TTC549 (cell line): Measurements from ENCODE around the gene LIPT2.

ENCODE experiments used
- FAIRE-seq: peaks from 2 replicates; lab custom pipeline; 2012; peaks lifted over from hg19 to GRCh38; lab: Jason Lieb, UNC

The LIPT2 gene

DNA sequence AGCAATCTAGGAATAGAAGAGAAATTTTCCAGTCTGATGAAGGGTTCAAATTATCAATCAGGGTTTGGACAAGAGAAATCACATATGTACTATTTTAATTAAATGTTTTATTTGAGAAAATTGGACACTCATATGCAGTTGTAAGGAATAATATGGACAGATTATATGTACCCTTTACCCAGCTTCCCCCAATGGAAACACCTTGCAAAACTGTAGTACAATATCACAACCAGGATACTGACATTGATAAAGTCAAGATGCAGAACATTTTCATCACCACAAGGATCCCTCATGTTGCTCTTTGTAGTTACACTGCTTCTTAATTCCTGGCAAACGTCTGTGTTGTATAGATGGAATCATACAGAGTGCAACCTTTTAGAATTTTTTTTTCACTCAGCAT lies 1.4 kb upstream of the LIPT2 start:
- no peak for FAIRE-seq

DNA sequence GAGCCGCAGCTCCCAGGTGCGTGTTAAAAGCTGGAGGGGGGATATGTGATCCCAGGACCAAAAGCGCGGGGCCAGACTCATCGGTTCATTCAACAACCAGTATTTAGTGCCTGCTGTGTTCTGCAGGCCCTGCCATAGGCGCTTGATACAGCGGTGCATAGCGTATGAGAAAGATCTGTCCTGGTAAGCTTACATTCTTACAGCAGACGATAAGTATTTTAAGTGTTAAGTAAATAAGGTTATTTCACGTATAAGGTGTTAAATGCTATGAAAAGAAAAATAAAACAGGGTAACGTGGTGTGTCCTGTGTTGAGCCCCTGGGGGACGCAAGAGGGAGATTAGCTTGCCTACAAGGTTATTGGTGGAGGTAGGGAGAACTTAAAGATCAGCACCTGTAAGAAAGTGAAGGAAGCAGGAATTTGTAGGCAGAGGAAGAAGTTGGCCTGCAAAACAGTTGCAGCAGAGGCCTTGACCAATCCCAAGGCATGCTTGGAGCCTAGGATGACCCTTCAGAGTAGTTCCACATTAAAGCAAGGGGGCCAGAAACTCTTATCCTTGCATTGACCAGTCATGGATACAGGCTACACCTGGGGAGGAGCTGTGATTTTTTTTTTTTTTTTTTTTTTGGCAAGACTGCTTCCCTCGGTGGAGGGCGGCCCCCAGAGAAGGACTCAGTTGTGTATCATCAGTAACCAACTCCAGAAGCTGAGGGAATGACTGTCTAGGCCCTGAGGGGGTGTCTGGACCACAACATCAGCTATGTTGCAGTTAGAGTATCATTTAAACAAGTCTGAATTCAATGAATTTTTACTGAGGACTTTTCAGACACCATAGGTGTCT lies 487 bp upstream of the LIPT2 start:
- no peak for FAIRE-seq

DNA sequence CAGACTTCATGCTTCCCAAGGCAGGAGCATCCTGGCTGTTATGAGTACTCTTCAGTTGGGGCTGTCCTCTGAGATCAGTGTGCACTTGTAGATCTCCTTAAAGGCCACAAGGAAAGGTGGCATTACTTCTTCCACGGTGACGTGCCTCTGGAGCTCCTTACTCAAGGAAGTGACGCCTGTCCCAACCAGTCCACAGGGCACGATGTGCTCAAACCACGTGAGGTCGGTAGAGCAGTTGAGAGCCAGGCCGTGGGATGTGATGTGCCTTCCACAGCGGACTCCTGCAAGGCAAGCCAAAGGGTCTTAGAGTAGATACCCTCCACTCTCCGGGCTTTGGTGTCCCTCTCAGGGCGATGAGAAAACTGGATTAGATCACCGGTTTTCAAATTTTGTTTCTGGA lies 1.4 kb downstream of the LIPT2 start:
- no peak for FAIRE-seq

DNA sequence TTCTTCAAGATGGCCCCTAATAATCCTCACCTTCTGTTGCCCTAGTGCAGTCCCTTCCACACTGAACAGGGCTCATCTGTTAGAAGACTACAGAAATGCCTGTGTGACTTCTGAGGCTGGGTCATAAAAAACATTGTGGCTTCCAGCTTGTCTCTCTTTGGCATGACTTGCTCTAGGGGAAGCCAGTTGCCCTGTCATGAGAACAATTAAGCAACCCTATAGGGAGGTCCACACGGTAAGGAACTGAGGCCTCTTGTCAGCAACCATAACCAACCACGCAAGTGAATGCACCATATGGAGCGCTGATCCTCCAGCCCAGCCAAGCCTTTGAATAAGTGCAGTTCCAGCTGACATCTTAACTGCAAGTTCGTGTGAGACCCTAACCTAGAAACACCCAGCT lies 2.6 kb downstream of the LIPT2 start:
- no peak for FAIRE-seq

DNA sequence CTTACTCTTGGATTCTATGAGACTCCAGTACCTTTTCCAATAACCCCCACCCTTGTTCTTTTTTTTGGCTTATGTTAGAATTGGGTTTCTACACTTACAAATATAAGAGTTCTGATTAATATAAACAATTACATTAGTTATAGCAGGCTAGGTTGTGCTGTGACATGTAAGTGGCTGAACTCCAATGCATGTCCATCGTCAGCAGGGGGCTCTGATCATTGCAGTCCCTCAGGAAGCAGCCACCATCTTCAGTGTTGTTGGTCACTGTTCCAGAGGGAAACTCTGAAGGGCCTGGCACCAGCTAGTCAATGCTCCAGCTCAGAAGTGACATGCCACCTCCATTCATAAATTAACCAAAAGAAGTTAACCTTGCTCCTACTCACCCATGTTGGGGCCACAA lies 5.6 kb downstream of the LIPT2 start:
- FAIRE-seq: no peak

- FAIRE-seq: no peak
Measured at GRCh38 chr11:74485868-74486267, 7.7 kb downstream of the LIPT2 start.

DNA sequence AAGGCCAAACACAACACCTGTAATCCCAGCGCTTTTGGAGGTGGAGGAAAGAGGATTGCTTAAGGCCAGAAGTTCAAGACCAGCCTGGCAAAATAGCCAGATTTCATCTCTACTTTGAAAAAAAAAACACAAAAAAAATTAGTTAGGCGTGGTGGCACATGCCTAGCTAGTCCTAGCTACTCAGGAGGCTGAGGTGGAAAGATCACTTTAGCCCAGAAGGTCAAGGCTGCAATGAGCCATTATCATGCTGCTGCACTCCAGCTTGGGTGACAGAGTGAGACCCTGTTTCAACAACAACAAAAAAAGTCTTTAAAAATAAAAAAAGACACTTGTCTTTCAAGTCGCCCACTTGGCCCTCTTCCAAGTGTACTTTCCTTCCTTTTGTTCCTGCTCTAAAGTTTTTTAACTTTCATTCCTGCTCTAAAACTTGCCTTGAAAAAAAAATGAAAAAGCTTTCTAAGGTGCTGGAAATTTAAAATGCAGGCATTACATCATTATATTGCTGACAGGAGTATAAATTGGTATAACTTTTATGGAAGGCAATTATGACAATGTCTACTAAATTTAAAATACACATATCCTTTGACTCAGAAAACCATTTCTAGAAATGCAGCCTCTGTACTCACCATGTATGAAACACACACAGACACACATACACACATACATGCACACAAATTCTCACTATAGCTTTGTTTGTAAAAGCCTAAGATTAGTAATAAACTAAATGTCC lies 12.7 kb downstream of the LIPT2 start:
- FAIRE-seq: no peak

- no peak for FAIRE-seq
Measured at GRCh38 chr11:74479732-74480123, 13.8 kb downstream of the LIPT2 start.

DNA sequence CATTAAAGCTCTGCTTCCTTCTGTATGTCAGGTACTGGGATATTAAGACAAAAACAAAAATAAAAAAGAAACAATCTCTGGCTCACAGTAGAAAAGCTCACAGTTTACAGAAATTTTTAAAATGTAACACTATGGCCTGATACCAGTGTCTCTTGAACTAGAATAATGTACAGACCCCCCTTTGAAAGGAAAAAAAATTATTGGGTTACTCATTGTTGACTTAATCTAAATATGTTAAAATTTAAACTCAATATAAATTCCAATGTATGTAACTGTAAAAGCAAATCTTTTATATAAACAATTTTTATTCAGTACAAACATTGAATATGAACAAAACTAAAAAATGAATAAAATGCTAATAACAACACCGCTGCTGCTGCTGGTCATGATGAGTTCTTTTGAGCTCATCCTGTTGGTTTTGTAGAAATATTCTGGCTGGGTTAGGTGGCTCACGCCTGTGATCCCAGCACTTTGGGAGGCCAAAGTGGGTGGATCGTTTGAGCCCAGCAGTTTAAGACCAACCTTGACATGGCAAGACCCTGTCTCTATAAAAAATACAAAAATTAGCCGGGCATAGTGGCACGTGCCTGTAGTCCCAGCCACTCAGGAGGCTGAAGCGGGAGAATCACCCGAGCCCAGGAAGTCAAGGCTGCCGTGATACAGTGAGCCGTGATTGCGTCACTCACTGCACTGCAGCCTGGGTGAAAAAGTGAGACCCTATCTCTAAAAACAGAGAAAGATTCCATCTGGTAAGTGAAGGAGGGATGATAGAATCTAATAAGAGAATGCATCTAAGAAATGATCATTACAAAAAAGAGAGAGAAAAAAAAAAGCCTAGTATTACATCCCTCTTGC lies 14.4 kb downstream of the LIPT2 start:
- FAIRE-seq: no peak

- FAIRE-seq: no peak
Measured at GRCh38 chr11:74476536-74476935, 17.0 kb downstream of the LIPT2 start.

DNA sequence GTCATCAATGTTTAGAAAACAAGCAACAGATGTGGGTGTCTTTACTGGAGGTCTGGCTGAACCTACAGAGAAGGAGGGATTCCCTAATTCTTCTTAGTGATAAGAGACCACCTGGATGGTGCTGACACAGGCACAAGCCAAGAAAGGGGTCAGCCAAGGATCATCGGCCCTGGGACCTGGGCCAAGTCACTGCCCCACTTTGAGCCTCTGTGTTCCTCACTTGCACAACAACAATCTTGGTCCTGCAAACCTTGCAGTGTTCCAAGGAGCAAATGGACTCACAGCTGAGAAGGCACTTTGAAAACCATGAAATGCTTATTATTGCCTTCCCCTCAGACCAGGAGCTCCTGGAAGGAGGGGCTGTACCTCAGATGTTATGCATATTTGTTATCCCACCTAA lies 19.2 kb downstream of the LIPT2 start:
- no peak for FAIRE-seq

DNA sequence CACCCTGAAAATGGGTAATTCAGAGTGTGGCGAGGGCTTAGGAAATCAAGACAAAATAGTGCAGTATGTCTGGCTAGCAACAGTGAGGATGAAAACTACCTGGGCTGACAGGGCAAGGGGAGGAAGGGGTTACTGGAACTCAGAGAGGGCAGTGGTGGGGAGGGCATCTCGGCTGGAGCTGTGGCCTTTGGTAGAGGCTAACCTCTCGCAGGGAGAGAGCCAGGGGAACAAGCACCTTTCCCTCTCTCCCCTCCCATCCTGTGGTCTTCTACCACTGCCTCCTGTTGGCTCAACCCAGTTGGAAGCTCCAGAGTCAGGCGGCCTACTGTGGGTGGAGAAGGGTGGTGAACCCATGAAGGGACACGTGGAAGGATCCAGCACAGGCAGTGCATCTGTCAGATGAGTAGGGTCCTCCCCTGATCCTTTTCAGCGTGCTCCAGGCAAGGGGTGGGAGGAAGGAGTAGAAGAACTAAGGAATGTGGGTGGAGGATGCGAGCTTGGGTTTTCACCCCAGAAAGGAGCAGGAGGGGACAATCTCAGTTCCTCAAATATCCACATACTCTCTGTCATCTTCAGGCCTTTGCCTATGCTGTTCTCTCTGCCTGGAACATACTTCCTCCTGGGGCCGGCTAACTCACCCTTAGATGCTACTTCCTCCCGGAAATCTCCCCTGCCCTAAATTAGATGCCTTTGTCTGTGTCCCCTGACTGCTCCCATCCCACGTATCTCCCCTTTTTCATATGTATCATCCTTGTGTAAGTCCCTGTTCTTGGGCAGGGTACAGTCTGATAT lies 19.9 kb downstream of the LIPT2 start:
- no peak for FAIRE-seq

- FAIRE-seq: no peak
Measured at GRCh38 chr11:74471668-74472429, 21.7 kb downstream of the LIPT2 start.

DNA sequence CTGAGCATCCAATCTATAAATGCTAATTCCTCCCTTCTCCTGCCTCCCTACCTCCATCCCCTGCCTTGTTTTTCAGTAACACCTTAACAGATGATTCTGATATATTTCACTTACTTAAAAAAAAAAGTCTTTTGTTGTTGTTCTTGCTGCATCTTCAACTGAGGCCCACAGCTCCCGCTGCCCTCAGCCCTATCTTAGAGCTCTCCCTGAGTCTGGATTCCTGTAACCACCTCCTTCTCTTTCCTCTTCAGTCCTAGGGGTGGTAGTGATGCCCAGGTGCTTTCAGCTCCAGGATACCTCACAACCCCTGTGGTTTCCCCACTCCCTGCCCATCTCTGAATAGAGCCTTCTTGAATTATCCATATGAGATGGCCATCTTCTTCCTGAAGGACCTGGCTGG lies 22.5 kb downstream of the LIPT2 start:
- FAIRE-seq: no peak

DNA sequence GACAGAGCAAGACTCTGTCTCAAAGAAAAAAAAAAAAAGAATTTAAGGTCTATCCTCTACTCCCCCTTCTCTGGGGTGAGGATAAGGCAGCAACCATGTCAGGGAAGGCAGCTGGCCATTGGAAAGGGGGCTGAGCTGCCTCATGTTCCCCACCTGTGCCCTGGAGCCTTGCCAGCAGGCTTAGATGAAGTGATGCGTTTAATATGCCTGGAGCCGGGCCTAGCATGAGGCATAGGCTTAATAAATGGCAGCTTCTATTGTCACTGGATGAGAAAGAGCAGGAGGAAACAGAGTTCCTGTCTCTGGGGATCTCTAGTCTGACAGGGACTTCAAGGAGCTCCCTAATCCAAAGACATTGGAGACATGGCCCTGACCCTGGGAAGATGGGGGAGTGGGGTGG lies 23.0 kb downstream of the LIPT2 start:
- FAIRE-seq: no peak

GRCh38 chr11:74468936-74469335 lies 24.6 kb downstream of the LIPT2 start:
- no peak for FAIRE-seq

DNA sequence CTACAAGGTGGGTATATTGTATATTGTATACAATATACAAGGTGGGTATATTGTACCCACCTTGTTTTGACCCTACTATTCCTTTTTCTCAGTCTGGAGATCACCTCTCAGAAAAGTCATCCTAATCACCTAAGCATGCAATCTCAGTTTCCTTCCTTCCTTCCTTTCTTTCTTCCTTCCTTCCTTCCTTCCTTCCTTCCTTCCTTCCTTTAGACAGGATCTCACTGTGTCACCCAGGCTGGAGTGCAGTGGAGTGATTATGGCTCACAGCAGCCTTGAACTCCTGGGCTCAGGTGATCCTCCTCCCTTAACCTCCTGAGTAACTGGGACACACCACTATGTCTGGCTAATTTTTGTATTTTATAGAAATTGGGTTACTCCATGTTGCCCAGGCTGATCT lies 25.0 kb downstream of the LIPT2 start:
- FAIRE-seq: no peak

DNA sequence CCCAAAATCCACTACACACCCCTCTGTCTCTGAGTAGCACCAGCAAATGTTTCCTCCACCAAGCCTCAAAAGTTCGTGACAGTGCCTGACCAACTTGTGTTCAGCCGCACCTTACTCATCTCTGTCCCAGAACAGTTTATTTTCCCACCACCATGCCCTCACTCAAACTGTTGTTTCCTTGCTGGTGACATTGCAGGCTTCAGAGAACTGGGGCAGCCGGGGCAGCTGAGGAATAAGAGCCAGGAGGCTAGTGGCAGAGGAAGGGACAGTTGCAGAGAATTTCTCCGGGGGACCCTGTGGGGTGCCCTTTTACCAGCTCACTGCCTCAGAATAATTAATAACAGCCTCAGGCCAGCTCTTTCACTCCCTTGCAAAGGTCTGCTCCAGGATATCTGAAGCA lies 25.5 kb downstream of the LIPT2 start:
- FAIRE-seq: no peak

DNA sequence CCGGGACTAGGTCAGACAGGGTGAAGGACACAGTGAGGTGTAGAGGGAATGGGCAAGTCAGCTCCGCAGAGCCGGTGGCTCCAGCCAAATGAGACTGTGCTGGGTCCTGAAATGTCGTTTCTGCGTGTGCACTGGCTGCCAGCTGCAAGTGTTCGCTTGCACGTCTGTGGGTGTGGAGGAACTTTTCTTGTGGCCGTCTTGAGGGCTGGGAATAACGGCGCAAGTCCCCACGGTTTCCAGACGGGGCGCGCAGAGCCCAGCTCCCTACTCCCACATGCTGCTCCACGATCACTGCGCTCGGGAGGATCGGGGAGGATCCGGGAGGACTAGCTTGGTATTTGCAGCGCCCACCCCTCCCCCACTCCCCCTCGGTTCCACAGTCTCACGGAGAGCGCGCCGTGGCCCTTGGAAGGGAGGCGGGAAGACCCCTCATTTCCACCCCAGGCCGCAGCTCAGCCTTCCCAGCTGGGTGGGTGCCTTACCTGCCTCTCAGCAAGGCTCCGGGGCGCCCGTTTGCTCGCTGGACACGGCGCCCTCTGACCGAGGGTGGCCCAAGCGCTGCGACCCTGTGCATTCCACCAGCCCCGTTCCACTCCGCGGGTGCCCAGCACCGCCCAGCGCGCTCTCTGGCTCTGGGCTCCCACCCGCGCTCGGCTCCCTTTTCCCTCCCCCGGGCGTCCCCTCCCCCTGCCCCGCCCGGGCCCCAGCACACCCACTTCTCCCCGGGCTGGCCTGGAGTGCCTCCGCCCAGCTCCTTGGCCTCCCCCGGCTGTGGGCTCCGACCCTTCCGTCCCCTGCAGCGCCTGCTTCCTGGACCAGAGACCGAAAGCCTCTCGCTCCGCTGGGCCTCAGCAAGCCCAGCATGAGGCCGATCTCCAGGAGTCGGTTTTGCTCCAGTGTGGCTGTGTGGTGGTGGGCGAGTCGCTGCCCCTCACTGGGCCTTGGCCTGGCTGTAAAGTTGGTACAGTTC lies 26.3 kb downstream of the LIPT2 start, which contains the start of gene KCNE3:
Gene KCNE3 (minus strand): TSS at position 634 of the 970 bp plus-strand sequence. CDS start 9,986 bp downstream, outside the sequence.
- FAIRE-seq: no peak

DNA sequence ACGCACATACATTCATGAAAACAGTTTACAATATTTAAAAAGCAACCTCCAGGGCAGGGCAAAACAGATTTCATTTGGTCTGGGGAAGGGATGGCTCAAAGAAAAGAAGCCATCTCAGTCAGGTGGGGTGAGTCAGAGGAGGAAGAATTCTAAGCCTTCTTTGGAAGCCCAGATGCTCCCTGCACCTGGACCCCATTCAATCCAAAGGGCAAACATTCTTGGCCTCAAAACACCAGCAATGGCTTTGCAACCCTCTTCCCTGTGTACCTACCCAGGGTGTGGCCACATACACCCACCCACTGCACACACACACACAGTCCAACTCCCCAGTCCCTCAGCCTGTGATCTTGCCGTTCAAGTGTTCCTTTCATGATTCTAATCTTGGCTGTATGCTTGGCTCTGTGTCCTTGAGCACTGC lies 28.2 kb downstream of the LIPT2 start:
- no peak for FAIRE-seq
